ENCODE data around the gene B4GALNT1.
A peak's percentile ranks its signal among the peaks of the same experiment; 100 is the strongest.
"Not testable (repeated sequence)": the region's sequence is repeated elsewhere in the genome, so short reads cannot be mapped to it uniquely, and the experiment has no call there.

B4GALNT1 gene

DNA sequence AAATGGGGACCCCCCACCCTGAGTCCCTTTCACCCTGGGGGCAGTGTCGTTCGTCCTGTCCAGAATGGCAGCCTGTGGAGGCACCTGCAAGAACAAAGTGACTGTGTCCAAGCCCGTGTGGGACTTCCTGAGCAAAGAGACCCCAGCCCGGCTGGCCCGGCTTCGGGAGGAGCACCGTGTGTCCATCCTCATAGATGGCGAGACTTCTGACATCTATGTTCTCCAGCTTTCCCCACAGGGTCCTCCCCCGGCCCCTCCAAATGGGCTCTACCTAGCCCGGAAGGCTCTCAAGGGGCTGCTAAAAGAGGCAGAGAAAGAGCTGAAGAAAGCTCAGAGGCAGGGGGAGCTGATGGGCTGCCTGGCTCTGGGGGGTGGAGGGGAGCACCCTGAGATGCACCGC, 26.2 kb downstream of the B4GALNT1 start:
- ATAC-seq = no peak

DNA sequence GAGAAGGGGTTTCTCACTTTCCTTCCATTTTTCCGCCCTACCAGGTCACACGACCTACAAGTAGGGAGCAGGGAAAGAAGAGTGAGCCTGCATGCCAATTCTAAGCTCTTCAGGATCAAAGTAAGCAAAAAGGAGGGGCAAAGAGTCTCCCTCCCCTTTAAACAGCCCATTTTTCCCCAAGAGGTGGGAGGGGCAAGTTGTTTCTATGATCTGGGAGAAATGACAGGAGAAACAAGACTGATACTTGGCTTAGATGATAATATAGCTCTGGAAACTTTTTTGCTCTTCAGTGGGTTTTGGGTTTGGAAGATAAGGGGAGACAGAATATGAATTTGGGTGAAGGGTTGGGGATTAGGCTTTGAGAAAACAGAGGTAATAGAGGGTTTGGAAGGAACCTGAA, 26.6 kb downstream of the B4GALNT1 start:
- no peak for ATAC-seq

DNA sequence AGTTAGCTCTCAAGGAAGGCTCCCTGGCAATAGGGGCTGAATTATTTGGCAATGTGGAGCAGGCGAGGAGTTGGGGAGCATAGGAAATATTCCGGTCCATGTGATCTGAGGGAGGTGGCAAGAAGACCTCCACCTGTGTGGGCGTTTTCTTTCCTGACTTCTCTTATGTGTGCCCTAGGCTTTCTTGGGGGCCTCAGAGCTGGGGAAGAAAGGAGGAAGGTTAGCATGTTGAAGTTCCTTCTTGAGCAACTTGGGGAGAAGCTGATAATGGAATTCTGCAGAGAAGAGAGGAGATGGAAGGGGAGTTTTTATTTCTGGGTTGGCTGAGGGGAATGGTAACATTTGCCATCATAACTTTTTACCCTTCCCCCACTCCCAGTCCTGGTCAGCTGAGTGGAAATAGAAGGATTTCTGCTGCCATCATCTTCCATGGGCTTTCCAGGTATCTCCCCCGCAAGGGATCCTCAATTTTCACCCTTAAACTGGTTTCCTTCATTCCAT, 27.1 kb downstream of the B4GALNT1 start:
- ATAC-seq = no peak

DNA sequence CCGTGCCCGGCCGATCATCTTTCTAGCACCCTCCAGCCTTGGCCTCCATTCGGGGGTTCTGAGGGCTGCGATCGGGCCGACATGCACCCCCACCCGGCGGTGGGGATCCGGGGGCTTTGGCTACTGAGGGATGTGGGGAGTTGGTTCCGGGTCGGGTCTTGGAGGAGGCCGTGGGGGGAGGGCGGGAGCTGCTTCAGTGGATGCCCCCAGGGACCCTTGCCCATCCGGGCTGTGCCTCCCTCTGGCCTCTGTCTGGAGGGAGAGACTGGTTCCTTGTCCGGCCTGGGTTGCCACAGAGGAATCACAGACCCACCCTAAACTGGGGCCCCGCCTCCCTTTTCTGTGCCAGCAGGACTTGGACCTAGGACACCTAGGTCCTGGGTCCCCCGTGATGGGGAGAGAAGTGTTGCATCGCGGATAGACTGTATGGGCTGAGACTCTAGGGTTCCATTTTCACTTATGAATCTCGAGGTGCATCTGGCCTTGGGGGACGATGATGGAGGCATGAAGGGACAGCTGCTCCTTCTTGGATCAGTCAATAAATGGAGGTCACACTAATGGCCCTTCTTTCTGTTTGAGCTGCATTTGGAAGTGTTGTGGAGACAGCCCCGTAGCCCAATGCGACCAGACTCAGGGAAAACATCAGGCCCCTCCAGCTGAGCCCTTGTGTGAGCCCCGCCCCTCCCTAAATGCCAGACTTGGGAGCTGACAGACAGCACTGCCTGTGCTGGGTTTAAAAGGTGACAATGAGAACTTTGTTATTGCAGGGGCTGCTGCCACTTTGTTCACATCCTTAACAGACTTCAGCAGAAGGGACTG, 27.8 kb downstream of the B4GALNT1 start:
- peak; percentile 41 to 47 for ATAC-seq

DNA sequence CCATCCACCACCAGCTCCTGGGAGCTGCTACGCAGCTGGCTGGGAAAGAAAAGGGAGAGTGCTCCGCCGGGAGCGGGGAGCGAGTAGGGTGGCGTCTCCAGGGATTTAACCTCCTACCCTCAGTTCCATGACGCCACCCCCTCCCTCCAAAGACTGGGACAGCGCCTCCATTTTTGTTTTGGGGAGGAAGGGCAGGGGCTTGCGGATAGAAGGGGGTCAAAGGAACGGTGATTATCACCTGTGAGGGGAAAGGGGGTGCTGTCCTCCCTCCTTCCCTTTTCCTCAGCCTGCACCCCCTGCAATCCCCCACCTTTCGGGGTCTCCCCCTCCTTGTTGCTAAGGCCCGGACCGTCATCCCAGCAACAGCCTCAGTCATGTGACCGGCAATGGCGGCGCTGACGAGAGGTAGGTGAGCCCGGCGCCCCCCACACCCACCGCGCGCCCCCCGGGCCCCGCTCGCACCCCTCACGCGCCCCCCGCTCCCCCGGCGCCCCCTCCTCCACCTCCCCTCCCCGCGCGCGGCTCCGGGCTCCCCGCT, 28.5 kb downstream of the B4GALNT1 start, which contains the start of gene DTX3:
Gene DTX3 (plus strand): TSS at position 371 of the 538 bp plus-strand sequence. CDS start 1,694 bp downstream, outside the sequence.
- peak; percentile 60 to 68 for ATAC-seq

DNA sequence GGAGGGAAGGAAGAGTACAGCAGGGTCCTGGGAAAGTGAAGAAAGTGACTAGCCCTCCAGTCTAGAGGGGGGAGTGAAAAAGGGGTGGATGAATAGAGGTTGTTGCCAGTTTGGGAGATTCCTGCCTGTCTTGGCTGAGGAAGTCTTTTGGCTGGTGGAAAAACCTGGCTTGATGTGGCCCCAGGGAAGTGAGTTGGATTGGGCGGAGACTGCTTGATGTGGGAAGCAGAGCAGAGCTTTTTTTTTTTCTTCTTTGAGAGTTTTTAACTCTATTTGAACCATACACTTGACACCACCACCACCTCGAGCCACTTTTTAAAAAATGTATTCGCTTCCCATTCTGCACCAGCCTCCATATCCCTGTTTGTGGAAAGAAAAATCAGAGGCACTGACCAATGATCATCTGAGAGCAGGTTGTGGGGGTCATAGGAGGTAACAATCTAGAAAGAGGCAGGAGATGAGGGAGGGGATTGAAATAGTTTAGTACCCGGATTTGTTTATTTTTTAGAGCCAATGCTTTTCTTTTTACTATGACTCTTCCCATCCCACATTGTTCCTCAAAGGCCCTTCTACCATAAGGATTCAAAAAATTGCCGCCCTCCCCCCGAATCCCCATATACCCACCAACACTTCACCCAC, 29.1 kb downstream of the B4GALNT1 start:
- ATAC-seq = no peak

DNA sequence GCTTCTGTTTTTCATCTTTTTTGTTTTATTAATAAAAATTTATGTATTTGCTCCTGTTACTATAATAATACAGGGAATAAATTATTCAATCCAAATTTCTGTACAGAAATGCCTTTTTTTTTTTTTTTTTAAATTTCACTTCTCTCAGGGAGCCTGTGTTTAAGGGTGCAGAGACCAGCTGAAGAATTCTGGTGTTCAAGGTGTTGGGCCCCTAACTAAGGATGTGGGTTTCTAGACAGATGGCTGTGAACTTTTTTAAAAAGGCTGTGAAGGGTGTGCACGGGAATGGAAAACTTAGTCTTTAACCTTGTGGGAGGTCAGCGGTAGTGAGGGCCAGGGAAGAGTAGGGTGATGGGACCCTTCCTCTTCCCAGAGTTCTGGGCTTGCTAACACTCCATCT, 29.7 kb downstream of the B4GALNT1 start:
- ATAC-seq = no peak

DNA sequence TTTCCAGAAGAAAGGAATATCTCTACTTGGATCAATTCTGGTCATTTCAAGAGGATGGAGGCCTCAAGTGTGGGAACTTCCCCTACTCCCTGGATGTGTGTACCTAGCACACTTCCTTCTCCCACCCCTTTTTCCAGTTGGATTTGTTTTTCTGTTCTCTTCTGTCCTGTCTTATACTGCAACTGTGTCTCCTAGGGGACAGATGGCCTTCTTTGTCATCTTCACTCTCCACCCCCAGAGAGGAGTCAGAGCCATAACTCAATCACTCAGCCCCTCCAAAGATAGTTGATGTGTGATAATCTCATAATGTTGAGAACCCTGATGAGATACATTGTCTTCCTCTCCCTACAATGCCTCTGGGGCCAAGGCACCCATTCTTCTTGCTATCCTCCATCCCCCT, 30.5 kb downstream of the B4GALNT1 start:
- no peak for ATAC-seq

DNA sequence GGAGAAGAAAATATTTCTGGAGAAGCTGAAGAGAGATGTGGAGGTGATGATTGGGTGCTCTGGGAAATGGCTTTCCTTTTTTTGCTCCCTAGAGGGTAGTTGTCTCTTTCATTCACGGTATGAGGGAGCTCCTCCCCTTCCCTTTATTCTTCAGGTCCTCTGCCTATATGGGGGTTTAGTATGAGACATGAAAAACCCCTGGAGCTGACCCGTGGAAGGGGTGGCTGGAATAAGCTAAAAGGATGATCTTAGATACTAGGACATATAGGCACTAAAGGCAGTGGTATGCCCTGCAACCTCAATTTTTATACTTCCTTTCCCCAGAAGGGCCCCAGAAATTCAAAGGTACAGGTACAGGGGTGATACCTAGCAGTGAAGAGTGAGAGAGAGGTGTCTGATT, 32.6 kb downstream of the B4GALNT1 start:
- ATAC-seq = no peak

DNA sequence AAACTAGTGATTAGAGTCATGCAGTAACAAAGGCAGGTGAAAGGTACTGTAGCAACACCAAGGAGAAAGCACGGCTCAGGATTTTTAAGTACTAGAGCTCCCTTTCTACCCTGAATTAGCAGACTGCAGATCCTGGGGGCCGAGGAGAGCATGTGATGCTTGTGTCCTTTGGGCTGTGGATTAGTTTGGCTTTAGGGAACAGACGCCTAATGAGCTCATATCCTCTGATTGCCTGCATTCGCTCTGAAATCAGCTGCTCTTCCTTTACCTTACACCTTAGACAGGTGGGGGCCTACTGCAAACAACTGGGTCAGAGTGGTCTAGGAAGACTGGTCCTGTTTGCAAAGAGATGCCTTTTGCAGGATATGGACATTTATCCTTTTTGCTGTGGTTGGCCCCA, 39.8 kb downstream of the B4GALNT1 start:
- no peak for ATAC-seq

DNA sequence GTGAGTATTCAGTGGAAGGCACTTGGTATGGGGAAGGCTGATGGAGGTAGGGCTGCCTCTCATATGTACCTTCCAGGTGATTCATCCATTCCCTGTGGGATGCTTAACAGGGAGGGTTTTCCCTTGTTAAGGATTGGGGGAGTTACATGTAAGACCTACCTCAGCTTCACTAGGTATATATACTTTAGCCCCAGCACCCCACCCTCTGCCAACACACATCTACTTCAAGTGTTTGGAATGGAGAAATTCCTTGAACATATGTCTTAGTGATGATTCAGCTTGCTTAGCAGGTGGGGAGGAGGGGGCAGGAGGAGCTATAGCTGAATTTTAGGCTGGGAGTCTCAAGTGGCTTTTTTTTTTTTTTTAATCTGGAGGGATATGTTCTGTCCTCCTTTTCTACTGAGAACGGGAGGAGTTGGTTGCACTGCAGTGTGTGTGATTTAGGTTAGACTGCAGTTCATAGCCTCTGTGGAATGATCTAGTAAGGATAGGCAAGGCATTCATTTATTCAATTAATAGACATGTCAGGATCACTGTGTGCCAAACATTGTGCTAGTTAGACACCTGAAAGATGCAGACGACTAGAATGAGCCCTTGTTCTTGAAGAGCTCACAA, 40.3 kb downstream of the B4GALNT1 start:
- ATAC-seq = no peak

DNA sequence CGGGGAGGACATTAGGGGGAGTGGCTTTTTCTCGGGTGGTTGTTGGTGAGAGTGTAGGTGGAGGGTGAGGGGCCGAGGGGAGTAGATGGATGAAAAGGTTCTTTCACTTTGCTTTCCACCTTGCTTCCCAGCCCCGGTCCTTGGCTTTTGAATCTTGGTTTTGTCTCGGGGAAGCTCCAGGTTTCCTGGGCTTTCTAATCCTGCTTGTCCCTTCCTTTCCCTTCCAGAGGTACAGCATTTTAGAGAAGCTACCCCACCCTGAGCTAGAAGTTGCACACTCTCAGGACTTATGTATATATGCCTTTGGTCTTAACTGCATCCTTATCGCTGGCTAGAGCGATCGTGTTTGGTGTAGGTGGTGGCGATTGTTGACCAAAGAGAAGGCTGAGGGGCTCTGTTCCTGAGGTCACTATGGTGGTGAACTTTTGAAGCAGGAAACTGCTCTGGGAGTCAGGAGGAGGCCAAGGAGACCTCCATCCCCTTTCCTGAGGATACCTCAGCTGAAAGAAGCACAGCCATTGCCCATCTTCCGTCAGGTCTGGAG, 41.1 kb downstream of the B4GALNT1 start:
- no peak for ATAC-seq

DNA sequence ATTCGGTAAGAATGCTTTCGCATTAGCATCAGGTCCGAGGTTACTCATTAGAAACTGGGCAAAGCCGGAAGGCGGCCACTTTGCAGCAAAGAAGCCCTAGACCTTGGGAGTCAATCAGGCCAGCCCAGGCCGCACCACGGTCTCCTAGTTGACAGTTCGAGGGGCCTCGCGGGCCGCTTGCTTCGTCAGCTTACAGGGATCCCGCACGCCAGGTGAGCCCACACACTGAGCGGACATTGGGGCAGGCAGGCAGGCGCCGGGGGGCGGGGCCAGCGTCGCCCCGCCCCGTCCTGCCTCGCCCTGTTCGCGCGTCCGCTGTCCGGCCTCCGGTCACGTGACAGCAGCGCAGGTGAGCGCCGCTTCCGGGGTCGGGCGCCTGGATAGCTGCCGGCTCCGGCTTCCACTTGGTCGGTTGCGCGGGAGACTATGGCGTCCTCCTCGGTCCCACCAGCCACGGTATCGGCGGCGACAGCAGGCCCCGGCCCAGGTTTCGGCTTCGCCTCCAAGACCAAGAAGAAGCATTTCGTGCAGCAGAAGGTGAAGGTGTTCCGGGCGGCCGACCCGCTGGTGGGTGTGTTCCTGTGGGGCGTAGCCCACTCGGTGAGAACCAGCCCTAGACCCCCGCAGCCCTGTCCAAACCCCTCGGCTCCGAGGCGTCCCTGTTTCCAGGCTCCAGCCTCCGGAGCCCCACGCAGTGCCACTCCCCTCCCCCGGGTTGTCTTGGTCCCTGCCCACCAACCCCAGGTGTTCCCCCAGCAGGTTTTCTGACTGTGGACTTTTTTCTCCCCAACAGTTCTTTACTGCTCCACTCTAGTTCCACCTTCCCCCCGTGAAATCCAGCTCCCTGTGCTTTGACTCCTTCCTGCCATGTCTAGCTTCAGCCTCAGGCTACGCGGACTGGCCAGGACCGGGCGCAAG, 41.9 kb downstream of the B4GALNT1 start, which contains the start of gene PIP4K2C:
Gene PIP4K2C (plus strand): TSS at position 329 of the 918 bp plus-strand sequence. CDS start 98 bp downstream, at position 427.
- ATAC-seq = peak; percentile 93 to 96

DNA sequence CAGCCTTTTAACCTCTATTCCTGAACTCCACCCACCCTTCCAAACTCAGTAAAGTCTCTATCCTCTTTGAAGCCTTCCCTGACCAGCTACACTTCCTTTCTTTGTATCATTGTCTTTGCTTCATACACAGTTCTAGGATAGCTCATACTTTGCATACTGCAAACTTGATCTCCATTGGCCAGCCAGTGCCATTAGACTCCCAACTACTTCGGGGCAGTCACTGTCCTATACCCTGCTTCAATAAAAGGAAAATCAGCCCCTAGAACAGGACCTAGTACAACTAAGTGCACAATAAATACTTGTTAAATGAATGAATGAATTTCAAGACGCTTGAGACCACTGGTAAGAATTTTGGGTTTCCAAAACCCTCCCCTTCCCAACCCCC, 42.5 kb downstream of the B4GALNT1 start:
- no peak for ATAC-seq

DNA sequence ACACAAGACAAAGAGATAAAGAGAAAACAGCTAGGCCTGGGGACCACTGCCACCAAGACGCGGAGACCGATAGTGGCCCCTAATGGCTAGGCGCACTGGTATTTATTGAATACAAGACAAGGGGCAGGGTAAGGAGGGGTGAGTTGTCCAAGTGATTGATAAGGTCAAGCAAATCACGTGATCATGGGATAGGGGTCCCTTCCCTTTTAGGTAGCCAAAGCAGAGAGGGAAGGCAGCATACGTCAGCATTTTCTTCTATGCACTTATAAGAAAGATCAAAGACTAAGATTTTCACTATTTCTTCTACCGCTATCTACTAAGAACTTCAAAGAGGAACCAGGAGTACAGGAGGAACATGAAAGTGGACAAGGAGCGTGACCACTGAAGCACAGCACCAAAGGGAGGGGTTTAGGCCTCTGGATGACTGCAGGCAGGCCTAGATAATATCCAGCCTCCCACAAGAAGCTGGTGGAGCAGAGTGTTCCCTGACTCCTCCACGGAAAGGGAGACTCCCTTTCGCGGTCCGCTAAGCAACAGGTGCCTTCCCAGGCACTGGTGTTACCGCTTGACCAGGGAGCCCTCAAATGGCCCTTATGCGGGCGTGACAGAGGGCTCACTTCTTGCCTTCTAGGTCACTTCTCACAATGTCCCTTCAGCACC, 43.9 kb downstream of the B4GALNT1 start:
- ATAC-seq = not testable (repeated sequence)

DNA sequence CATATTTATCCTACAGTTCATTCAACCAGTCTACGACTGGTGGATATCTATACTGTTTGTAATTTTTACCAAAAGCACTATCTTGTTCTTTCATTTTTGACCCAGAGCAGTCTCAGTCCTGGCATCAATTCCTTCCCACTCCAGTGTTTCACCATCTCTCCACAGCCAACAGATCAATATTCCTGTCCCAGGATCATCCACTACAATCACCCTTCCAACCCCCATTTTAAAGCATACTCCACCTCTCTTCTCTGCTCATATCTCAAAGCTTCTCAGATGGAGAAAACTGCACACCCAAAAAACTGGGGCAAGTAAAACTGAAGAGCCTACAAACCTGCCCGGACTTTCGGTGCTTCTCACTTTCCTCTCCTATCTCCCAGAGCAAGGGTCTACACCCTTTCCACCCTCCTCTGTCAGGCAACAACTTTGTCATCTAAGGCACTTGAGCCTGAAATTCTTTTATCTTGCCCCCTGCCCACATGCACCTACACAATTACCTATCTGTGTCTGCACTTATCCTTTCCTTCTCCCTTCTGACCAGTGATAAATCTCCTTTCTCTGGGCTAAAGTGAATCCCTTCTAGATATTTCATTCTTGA, 46.1 kb downstream of the B4GALNT1 start:
- no peak for ATAC-seq

DNA sequence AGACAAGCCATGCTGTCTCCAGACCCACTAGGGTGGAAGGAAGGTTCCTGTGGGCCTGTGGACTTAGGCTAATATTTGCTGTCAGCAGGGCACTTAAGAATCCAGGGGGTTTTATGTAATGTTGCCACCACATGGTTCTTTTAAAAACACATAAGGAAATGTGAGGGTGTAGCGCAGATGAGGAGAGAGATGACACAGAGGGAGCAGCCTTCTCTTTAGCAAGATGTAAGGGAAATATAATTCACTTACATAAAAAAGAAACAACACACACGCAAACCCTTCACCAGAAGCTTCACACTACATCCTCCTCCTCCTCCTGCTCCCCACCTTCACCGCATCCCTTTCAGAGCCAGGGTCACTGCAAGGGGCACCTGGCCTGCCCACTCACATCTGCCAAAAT, 46.9 kb downstream of the B4GALNT1 start:
- no peak for ATAC-seq

DNA sequence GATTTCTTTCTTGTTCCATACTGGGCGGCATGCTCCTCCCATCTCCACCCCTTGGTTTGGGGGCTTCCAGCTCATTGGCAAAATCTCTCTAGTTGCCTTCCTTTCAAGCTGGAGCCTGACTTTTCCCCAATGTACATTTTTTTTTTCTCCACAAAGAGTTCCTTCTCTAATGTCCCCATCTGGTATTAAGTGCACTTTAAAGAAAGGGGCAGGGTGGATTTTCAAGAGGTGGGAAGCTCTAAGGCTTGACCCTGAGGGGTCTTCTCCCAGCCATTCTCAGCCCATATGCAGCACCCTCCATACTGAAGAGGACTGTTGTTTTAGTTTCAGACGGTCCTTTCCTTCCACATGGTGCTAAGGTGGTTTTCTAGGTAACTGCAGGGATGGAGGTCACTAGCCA, 47.8 kb downstream of the B4GALNT1 start:
- no peak for ATAC-seq

DNA sequence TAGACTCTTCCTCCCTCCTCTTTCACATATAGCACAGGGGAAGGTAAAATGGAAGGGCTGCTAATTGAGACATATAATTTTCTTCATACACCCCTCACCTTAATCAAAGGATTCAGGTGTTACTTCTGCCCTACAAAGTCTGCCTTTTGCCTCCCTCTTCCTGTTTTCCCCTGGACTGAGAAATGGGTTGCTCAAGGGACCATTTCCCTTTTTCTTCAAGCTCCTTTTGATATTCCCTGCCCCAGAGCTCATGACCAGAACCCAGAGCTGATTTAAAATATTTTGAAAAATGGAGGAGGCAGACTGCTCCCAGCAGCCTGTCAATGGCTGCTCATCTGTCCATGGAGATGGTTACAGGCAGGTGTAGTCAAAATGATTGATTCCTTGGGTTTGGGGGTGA, 48.3 kb downstream of the B4GALNT1 start:
- no peak for ATAC-seq

DNA sequence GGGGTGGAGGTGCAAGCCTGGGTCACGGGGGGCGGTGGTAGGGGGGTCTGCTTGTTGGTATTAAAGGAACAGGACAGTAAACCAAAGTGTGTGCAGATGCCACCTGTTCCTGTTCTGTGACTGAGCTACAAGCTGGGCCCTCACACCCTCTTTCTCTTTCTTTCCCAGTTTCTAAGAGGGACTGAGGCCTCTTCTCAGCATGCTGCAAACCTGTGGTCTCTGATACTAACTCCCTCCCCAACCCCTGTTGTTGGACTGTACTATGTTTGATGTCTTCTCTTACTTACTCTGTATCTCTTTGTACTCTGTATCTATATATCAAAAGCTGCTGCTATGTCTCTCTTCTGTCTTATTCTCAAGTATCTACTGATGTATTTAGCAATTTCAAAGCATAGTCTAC, 49.0 kb downstream of the B4GALNT1 start:
- no peak for ATAC-seq

All from activated CD4-positive, CD25-positive, alpha-beta regulatory T cell treated with anti-CD3 and anti-CD28 coated beads, Interleukin-2, amount 50 U/mL, for 24 hours (primary cell).